DOHH2 (cell line): ENCODE results near the gene SNRNP25.

Experiments used
- CTCF ChIP-seq: fragments of 200-600 bp; sonication (generic); IDR thresholded peaks from one replicate; pipeline ENCODE4 v1.5.1; 2014; ENCODE audit warnings: antibody characterized with exemption, mild to moderate bottlenecking, low read depth, low read length; ENCODE audit not compliant: poor library complexity, severe bottlenecking
- EZH2phosphoT487 ChIP-seq: fragments of 200-600 bp; sonication (generic); IDR thresholded peaks from 2 replicates; pipeline ENCODE4 v1.6.1; 2017; ENCODE audit warnings: borderline replicate concordance, mild to moderate bottlenecking, antibody characterized with exemption, low read length, moderate library complexity, mixed read lengths

- TF ChIP-seq CTCF: no peak
- no peak for TF ChIP-seq EZH2phosphoT487
Measured at GRCh38 chr16:74051-74746, 20.6 kb downstream of the SNRNP25 start.
